GM13977 (cell line): ENCODE data around the gene KCNMB4.

Source experiments
- DNase-seq: peaks from one replicate; pipeline ENCODE4 v3.0.0; 2012; ENCODE audit warnings: low spot score
- CTCF ChIP-seq: IDR thresholded peaks from 2 replicates; pipeline ENCODE4 v1.5.1; 2012; ENCODE audit warnings: mild to moderate bottlenecking, control low read depth; ENCODE audit not compliant: insufficient read depth; ENCODE audit errors: extremely low read depth, missing control alignments
- in situ Hi-C: fragments of 300-500 bp; cut with MboI; formaldehyde crosslinking; loops from one replicate; pipeline ENCODE4 v1.12.0; 2022; ENCODE audit warnings: low sequenced_read_pairs, low pct_unique_long_range_greater_than_20kb, mixed read lengths, inconsistent platforms; ENCODE audit not compliant: unreplicated experiment

KCNMB4 gene

GRCh38 chr12:70365648-70366518 lies at the start of gene KCNMB4:
Gene KCNMB4, plus strand, starts transcription at chr12:70366290. Its CDS starts 445 bp downstream, at chr12:70366735.
- in situ Hi-C loops: no loop called here
- no peak for TF ChIP-seq CTCF
- peak; percentile 96 for DNase-seq

GRCh38 chr12:70317781-70318180 lies 48.3 kb upstream of the KCNMB4 start:
- DNase-seq: no peak
- no peak for TF ChIP-seq CTCF
- in situ Hi-C loops: no loop called here

- no peak for TF ChIP-seq CTCF
- in situ Hi-C loops: no loop called here
- DNase-seq: no peak
Observed at GRCh38 chr12:70319605-70320004, 46.5 kb upstream of the KCNMB4 start.

GRCh38 chr12:70321191-70321590 lies 44.9 kb upstream of the KCNMB4 start:
- no peak for TF ChIP-seq CTCF
- in situ Hi-C loops: no loop called here
- DNase-seq: no peak

GRCh38 chr12:70327541-70327940 lies 38.5 kb upstream of the KCNMB4 start:
- no peak for DNase-seq
- no peak for TF ChIP-seq CTCF
- in situ Hi-C loops: no loop called here

- no peak for DNase-seq
- no peak for TF ChIP-seq CTCF
- in situ Hi-C loops: no loop called here
Observed at GRCh38 chr12:70329728-70330127, 36.4 kb upstream of the KCNMB4 start.
